GM19395 (cell line): Measurements from ENCODE around the gene RUVBL1.

Source experiments
- ATAC-seq: cut with Tn5 transposase; IDR thresholded peaks from one replicate; pipeline ENCODE4 v1.9.1; 2021; ENCODE audit warnings: mild to moderate bottlenecking, moderate library complexity; ENCODE audit not compliant: unreplicated experiment

The RUVBL1 gene

DNA sequence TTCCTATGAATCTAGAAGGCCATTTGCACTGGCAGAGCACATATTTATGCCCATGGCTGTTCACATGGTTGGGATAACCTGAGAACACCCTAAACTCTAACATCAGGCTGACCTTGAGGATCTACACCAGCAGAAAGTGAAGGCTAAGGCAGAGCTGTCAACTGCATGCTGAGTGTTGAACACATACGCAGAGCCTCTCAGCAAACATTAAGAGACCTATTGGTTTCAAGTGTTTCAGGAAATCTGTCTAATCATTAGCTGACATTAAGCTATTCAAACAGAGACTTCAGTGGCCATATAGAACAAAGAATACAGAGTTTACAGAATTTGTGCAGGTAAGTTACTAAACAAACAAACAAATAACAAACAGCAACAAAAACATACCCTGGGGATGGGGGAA, 87.5 kb downstream of the RUVBL1 start:
- no peak for ATAC-seq

DNA sequence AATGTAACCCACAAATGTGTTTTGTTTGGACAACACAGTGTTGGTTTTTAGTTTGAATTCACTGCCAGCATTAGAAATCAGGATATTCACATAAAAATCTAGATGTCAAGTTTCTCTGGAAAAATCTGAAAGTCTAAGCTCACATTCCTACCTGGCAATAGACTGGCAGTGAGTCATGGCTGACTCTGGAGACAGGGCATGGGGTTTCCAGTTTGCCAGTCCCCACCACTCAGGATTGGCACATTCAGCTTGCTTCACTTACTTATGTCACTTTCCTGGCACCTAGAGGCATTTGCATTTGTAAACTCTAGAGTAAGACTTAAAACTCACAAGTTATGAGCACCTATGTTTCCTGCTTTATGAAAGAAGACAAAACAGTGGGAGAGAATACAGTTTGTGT, 90.5 kb downstream of the RUVBL1 start:
- no peak for ATAC-seq
